DOHH2 (cell line): Measurements from ENCODE around the gene CLCN2.

Source experiments
- CTCF ChIP-seq: fragments of 200-600 bp; sonication (generic); IDR thresholded peaks from one replicate; pipeline ENCODE4 v1.5.1; 2014; ENCODE audit warnings: antibody characterized with exemption, mild to moderate bottlenecking, low read depth, low read length; ENCODE audit not compliant: poor library complexity, severe bottlenecking
- EZH2phosphoT487 ChIP-seq: fragments of 200-600 bp; sonication (generic); IDR thresholded peaks from 2 replicates; pipeline ENCODE4 v1.6.1; 2017; ENCODE audit warnings: borderline replicate concordance, mild to moderate bottlenecking, antibody characterized with exemption, low read length, moderate library complexity, mixed read lengths

- no peak for TF ChIP-seq CTCF
- no peak for TF ChIP-seq EZH2phosphoT487
Measured at GRCh38 chr3:184405075-184406030, 43.9 kb upstream of the CLCN2 start.
